Measurements from ENCODE around the gene BIN1.

Gene BIN1

DNA sequence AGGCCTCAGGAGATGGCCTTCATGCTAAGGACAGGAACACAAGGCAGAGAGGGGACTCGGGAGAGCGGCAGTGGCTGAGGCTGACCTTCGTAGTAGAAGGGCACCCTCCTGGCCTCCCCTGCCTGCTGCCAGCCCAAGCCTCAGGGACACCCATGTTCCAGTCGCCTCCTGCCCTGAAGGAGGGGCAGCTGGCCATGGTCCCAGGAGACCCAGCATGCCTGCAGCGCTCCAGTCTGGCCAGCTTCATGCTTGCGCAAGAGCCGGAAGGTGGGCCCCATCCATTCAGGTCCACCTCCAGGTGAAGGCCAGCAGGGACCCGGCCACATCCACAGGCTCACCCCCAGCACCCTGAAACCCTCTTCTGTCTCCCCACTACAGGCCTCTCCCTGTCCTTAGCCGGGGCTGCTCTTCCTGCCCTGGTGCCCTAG lies 35.0 kb downstream of the BIN1 start:
- DNase-seq: no peak

DNA sequence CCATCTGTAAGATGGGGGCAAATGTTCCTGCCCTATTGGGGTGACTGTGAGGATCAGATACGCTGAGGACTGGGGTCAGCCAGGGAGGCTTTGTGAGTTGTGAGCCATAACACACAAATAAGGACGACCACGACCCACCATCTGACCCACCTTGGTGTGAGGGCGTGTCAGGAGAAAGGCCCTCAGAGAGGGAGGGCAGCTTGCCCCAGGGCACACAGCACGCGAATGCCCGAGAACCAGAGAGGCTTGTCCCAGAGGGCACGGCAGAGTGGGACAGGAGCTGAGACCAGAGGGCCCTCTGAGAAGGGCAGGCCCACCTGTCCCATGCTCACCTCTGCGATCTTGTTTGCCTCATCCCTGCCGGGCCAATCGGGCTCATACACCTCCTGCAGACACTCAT lies 36.7 kb downstream of the BIN1 start:
- no peak for DNase-seq

DNA sequence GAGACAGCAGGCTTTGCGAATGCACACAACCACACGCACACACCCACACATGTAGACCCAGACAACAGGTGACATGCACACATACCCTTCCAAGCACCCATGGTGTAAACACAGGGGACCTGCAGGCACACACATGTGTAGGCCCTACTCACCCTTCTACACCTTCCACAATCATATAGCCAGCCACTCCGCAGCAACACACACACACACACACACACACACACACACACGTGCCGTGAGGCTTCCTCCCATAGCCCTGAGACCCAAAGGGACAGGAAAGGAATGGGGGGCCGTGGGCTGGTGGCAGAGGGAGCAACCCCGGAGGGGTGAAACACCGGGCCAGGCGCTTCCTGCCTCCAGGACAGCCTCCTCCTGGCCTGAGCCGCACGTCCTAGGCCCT lies 37.4 kb downstream of the BIN1 start:
- no peak for DNase-seq

DNA sequence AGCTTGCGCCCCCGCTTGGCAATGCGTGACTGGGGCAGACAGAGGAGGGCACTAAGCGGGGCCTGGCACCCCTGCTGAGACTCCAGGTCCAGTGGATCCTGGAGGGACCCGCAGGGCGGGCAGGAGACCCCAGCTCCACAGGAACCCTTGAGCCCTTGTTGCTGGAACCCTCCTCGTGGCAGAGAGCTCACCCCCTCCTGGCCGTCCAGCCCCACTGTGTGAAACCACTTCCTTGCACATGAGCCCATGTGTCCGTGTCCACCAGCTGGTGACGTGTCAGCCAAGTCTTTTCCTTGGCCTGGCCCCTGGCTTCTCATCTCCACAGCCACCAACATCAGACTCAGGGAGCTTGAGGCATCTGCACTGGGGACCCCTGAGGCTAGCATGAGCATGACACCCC lies 38.0 kb downstream of the BIN1 start:
- no peak for DNase-seq

DNA sequence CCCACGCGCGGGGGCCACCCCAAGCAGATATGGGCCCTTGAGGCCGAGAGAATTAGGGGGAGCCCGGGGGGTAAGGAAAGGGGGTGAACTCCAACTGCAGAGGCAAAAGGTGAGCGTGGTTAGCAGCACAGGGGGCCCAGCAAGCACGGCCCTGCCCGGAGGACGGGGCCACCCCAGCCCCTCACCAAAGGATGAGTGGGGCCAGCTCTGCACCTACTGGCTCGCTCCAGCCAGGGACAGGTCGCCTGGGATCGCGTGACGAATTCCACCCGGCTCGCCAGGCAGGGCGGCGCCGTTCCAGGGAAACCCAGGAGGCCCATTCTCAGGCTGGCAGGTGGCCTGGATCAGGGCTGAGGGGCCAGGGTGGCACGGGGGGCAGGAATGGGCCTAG lies 38.6 kb downstream of the BIN1 start:
- no peak for DNase-seq

DNA sequence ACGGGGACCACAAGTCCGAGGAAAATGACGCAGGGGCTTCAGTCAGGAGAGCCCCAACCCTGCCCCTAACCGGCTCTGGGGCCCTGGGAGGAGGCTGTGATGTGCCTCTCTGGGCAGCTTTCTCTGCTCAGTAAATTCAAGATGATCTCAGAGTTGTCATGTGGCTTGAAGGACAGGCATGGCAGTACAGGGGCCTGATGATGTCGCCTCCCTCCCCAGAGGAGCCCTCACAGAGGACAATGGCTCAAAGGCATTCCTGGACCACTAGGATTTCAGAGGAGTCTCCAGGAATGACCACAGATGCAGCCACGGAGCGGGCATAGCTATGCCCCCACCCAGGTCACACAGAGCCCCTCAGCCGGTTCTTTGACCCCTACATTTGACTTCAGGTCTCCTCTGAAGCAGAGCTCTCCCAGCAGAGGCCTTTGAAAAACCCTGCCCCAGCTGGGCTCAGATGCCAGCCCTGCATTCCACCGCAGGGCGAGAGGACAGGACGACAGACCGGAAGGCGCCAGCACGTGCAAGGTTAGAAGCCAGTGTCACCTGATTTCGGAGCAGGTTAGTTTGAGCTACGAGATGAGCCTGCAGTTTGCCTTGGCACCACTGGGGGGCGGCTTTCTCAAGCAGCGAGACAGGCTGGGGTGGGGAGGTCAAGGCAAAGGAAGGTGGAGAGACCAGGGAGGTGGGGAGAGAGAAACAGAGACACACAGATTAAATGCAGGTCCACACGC lies 39.2 kb downstream of the BIN1 start:
- DNase-seq: peak; percentile 72

DNA sequence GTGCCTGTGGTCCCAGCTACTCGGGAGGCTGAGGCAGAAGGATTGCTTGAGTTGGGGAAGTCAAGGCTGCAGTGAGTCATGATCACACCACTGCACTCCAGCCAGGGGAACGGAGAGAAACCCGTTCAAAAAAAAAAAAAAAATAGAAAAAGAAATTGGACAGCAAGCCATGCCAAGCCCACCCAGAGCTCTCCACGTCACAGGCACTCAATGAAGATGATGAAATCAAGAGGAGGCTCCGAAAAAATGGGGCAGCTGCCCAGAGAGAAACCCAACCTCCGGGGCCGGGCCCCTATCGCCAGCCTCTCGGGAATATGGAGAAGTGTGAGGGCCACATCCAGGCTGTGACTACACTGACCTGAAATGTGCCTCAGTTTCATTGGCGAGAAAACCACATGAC lies 40.0 kb downstream of the BIN1 start:
- DNase-seq: no peak

DNA sequence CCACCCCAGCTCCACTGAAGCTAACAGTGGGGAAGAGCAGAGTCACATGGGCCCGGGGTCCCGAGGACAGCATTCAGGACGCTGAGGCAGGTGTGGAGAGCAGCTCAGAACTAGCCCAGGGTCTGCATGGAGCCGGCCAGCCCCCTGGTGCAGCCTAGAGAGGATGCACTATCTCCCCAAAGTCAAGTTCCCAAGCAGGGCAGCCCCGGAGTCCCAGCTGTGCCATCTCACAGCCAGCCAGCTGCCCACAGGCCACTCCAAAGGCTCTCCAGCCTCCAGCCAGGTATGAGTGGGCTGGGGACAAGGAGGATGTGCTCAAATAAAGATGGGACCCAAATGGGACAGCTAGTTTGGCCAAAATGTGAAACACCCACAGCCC lies 41.0 kb downstream of the BIN1 start:
- no peak for DNase-seq

DNA sequence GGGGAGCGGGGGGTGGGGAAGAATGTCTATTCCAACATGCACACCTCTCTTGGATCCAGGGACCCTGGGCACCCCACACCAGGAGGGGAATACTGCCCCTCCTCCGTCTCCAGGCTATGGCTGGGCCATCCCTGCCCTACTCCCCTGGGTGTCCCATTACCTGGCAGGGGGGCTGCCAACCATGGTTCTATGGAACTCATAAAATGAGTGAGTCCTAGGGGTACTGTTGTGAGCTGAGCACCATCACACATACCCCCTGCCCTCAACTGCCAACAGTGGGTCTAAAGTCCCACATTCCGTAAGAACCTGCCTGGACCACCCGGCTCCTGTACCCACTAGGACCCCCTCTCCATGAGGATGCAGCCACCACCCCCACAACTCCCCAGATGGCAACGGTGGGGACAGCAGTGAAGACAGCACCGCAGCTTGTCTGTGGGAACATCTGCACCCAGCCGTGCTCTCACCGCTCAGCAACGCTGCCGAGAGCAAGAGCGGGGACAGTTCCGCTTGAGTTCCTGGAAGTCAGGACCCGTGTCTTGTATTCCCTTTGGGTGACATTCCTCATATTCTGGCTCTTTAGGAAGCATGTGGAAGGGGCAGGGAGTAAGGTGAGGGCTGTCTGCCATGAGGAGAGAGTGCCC lies 41.5 kb downstream of the BIN1 start:
- DNase-seq: no peak

DNA sequence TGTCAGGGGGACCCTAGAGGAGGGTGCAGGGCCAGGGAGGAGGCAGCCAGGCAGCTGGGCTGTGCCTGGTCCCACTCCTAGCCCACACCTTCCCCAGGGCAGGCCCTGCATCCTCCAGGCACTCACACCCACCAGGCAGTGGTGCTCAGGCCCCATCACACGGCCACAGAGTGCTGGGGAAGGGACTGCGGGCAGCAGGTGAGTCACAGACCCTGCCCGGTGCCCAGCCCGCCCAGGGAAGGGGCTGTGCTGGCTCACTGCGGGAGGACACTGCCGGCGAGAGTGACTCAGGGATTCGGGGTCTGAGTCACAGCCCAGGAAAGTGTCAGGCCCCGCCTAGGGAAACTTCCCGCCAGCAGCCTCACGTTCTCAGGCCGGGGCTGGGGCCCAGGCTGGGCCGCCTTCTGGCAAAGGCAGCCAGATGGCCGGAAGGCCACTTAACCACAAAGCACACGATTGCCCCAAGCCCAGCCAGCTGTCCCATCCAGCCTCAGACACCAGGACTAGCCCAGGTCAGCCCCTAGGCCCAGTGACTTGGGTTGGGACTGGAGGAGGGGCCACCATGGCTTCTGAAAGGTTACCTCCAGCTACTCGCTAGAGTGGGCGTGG lies 42.2 kb downstream of the BIN1 start:
- DNase-seq: peak; percentile 64

DNA sequence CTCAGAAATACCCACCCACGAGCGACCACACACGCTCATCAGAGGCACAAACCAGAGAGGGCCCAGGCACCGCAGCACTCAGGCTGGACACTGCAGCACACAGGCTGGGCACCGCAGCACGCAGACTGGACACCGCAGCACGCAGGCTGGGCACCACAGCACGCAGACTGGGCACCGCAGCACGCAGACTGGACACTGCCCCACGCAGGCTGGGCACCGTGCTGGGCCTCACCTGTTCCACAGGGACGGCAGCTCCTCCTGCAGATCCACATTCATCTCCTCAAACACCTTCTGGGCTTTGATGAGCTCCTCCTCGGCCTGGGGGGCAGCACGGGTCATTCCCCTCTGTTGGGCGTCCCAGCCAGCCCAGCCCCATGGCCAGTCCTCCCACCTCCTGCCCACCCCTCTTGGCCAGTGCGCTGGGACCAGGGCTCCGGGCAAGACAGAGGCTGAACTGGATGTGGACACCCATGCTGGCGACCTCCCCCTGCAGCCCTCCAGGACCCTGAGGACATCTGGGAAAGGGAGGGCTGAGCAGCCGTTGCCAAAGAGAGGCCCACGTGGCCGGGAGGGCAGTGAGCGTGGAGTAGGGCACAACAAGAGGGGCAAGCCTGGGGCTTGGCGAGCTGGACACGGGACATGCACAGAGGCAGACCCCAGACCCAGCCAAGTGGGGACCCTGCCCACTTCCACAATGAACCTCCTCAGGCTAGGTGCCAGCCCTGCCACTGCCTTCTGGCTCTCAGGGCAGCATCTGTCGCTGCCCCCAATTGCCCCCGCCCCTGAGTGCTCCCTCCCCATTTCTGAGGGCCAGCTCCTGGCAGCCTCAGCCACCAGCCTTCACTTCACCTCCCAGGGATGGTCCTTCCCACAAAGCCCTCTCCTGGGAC lies 43.0 kb downstream of the BIN1 start:
- DNase-seq: no peak

DNA sequence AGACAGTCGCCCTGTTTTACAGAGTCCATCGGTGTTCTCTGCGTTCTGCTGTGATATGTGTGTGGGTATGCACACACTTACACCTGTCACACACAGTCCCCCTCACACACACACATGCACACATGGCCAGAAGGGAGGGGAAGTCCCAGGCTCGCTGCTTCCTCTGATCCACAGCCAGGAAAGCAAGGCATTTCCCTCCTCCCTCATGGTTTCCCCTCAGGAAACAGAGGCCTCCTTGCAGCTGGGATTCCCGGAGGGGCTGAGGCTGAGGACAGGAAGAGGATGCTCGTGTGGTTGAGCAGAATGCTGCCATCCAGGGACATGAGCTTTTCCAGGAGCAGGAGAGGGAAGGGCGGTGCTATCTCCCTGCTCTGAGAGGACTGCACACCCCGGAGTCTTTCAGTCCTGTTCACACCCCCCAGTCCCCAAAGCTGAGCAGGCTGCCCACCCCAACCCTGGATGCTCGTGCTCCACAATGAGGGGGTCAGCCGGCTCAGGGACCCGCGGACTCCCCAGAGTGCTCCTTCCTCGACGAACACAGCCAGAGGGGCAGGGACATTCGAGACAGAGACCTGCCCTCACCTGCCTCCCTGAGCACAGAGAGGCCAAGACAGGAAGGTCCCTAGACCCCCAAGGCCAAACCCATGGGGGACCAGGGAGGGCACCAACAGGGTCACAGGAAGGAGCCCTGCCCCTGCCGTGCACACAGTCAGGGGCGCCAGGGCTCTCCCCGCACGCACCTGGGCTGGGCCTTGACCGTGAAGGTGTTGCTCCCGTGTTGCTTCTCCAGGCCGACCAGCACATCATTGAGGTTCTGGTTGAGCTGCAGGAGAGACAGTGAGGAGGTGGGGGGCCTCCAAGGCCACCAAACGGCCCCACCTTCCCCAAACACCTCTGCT lies 45.3 kb downstream of the BIN1 start:
- no peak for DNase-seq

DNA sequence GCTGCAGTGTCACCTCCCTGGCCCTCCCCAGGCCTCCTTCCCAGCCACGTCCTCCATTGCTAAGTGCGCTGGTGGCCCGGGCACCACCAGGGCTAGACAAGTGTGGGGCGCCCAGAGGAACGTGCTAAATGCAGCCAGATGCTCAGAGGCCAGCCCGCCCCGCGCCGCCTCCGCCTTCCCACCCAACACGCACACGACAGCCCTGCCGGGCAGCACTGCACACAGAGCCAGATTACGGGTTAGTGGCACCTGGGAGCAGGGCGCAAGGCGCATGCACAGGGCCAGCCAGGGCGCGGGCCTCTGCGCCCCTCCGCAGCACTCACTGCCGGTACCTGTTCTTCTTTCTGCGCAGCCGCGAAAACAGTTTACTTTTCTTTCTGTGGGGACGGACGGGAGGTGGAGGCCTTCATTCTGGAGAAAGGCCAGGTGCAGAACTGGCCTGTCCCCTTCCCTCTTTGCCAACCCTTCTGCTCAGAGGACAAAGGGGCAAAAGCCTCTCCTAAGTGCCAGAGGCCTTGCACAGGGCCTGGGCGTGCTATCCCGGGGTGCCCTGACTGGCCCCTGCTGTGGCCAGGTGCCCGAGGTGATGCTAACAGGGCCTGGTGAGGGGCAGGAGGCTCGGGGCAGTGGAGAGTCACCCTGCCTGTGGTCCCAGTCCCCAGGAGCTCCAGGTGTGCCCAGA lies 46.5 kb downstream of the BIN1 start:
- DNase-seq: no peak

DNA sequence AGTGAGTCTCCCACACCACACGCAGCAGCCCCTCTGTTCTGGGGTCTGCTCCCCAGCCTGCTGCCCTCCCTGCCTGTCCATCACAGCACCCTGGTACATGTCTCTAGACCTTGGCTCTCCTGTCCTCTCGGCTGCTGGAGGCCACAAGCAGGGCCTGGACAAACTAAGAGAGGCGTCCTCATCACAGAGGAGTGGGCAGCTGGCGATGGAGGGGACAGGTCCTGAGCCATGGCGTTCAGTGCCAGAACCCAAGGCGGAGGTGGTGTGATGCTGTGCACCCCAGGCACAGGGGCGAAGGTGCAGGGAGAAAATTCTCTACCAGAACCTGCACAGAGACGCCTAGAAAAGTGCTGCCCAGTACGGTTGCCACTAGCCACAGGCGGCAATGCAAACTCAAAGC lies 47.4 kb downstream of the BIN1 start:
- DNase-seq: no peak

DNA sequence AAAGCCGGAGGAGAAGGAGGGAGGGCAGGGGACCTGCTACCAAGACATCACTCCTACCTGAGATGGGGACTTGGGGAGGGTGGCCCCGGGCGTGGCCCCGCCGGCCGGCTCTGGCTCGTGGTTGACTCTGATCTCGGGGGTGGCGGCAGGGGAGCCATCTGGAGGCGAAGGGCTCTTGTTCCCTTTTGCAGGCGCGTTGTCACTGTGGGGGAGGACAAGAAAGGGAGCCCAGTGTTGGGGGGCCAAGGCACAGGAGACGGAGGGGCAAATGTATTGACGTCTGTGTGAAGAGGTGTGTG lies 48.1 kb downstream of the BIN1 start:
- no peak for DNase-seq

DNA sequence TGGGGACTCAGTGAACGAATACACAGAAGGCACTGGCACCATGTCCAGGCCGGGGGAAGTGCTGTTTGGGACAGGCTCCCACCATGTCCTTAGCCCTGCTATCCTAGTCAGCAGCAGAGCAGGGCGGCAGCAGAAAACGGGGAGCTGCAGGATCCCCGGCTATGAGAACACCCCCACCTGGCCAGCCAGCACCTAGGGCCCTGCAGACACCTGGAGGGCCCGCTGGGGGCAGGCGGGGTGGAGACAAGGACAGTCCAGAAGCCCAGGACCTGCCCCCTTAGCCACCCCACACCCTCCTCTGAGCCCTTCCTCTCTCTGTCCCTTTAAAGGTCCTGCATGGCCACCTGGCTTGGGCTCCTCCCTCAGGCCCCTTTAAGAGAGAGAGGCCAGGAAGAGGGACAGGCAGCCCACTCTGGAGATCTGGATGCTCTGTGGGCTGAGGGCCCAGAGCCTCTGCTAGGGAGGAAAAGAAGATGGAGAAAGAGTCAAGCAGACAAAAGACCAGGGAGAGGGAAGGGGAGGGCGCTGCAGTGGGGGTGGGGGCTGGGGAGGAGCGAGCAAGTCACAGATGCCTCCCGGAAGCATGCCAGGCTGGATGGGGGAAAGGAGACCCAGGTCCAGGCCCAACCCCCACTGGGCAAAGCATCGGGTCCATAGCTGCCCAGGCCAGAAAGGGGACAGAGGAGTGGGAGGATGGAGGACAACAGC lies 48.6 kb downstream of the BIN1 start:
- DNase-seq: no peak

DNA sequence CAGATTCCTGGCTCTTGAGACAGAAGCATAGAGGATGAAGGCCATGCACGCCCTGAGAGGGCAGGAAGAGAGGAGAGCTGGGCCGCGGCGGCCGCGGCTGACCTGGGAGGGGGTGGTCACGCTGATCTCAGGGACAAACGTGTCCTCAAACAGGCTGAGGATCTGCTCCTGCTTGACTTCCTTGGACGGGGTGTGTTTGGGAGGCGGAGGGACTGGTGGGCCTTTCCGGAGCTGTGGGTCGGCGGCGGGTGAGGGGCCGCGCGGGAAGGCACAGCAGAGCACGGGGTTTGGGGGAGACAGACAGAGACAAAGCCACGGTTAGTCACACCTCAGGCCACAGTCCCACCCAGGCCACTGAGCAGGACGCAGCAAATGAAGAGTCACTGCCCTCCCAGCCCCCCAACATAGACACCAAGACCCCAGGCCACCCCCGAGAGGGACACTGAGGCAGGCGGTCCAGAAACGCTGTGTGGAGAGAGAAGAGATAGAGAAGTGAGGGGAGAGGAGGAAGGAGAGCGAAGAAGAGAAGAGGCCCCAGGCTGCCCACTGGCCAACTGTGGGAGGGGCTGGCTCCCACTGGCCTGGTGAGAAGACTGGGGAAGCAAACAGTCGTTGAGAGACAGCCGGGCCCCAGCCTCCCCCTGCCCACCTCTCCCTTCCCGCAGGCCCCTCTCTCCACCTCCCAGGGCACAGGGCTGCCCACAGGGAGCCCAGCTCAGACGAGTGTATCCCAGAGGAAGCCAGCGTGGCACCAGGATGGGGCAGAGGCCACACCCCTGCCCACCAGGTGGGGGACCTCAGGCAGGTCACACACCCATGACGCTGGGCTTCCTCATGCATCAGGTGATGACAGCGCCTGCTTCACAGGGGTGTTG lies 49.3 kb downstream of the BIN1 start:
- no peak for DNase-seq

DNA sequence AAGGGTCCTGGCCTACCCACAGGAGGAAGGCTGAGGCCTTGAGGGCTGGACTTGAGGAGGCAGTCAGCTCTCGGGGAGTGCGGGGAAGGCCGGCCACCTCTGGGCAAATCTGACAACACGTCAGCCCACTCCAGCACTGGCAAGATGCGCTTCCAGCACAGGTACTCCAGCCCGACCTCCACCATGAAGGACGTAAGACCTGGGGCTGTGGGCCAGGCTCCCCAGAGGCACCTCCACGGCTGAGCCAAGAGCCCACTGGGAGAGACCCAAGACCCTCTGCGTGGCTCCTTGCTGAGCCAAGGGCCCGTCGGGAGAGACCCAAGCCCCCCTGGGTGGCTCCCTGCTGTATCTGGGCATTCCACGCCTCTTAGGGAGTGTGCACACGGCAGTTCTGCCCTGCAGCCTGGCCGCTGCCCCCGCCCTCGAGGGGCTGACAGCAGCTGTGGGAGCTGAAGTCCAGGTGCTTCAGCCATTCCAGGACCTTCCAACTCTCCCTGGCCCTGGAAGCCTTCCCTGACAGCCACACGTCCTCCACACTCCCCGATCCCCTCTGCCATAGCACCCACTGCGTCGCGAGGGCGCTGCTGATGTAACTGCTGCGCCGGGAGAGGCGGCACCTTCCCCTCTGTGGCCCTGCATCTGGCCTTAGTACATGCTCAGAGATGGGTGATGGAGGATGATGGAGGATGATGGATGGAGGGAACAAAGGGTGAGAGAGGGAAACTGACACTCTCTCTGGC lies 50.2 kb downstream of the BIN1 start:
- DNase-seq: no peak

DNA sequence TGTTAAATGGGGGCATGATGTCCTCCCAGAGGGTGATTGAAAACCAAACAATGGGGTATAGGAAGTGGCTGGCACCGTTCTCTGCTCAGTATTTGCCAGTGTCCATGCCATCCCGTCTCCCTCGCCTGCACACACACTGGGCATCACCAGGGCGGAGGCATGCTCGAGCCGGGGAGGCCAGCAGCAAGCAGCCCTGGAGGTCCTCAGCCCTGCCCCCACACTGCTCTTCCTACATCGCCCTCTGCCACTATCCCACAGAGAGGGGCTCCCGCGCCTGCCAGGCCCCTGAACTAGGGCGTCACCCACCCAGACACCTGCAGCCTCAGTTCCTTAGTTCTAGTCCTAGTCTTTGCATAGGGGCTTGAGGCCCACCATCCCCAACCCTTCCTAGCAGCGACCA lies 50.9 kb downstream of the BIN1 start:
- no peak for DNase-seq

DNA sequence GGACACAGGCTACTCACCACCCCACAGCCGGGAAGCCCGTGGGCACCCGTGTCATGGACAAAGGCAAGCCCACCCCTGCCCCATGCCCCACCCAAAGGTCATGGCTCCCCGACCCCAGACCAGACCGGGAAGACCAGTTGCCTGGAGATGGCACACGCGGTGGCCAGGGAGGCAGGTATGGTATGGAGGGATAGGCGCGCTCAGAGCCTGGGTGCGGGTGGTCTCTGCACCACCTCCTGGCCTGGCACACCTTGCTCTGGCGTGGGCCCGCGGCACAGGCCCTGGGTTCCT lies 51.2 kb downstream of the BIN1 start:
- no peak for DNase-seq

Measured in activated CD8-positive, alpha-beta memory T cell treated with anti-CD3 and anti-CD28 coated beads, Interleukin-2, amount 50 U/mL, for 4 hours (primary cell).